SU-DHL-6 (cell line): Measurements from ENCODE around the gene CAPN12.

ENCODE experiments used
- H2AFZ ChIP-seq: fragments of 200-600 bp; sonication (generic); 2 replicates; pipeline ENCODE4 v1.6.1; 2014; ENCODE audit warnings: low read depth, mild to moderate bottlenecking, moderate library complexity, mixed read lengths, antibody characterized with exemption, low read length; ENCODE audit not compliant: severe bottlenecking
- H3F3A ChIP-seq: fragments of 200-600 bp; shearing (Covaris generic); 2 replicates; pipeline ENCODE4 v1.6.0; 2016; ENCODE audit warnings: antibody characterized with exemption, mild to moderate bottlenecking; ENCODE audit not compliant: insufficient read depth
- H3K27ac ChIP-seq: fragments of 200-600 bp; sonication (generic); 2 replicates; pipeline ENCODE4 v1.5.1; 2016; ENCODE audit warnings: low read depth, mild to moderate bottlenecking, low read length, moderate library complexity, mixed read lengths
- H3K27me3 ChIP-seq: fragments of 200-600 bp; sonication (generic), shearing (Covaris generic); 2 replicates; pipeline ENCODE4 v1.6.0; 2014; ENCODE audit warnings: mild to moderate bottlenecking, low read length
- H3K36me3 ChIP-seq: fragments of 200-600 bp; sonication (generic); 2 replicates; pipeline ENCODE4 v1.6.1; 2014; ENCODE audit warnings: mild to moderate bottlenecking, low read length, mixed read lengths
- H3K4me2 ChIP-seq: fragments of 300-600, 200-600 bp; shearing (Covaris generic), sonication (generic); 2 replicates; pipeline ENCODE4 v1.6.0; 2014; ENCODE audit warnings: low read length, low read depth, mild to moderate bottlenecking; ENCODE audit not compliant: poor library complexity, severe bottlenecking
- H3K4me3 ChIP-seq: fragments of 200-600 bp; sonication (generic); 2 replicates; pipeline ENCODE4 v1.5.1; 2014; ENCODE audit warnings: antibody characterized with exemption, low read length, mild to moderate bottlenecking, mixed read lengths; ENCODE audit not compliant: insufficient read depth, poor library complexity, severe bottlenecking
- H3K79me2 ChIP-seq: fragments of 200-600 bp; sonication (generic); 2 replicates; pipeline ENCODE4 v1.6.1; 2014; ENCODE audit warnings: mild to moderate bottlenecking, low read length, moderate library complexity; ENCODE audit not compliant: insufficient read depth
- H3K9ac ChIP-seq: fragments of 200-600 bp; sonication (generic); 2 replicates; pipeline ENCODE4 v1.7.0; 2014; ENCODE audit warnings: mild to moderate bottlenecking, low read length
- H3K9me2 ChIP-seq: fragments of 200-600 bp; sonication (generic); replicated peaks from 2 replicates; pipeline ENCODE4 v1.6.1; 2014; ENCODE audit warnings: low read length; ENCODE audit not compliant: insufficient read depth
- H3K9me3 ChIP-seq: fragments of 200-600 bp; sonication (generic); 2 replicates; pipeline ENCODE4 v1.6.1; 2014; ENCODE audit warnings: low read length, mixed read lengths; ENCODE audit not compliant: insufficient read depth
- H4K20me1 ChIP-seq: fragments of 200-600 bp; sonication (generic); 2 replicates; pipeline ENCODE4 v1.6.1; 2014; ENCODE audit warnings: low read depth, mild to moderate bottlenecking, antibody characterized with exemption, low read length, moderate library complexity, mixed read lengths
- CTCF ChIP-seq: fragments of 200-600 bp; sonication (generic); IDR thresholded peaks from one replicate; pipeline ENCODE4 v1.5.1; 2017; ENCODE audit warnings: antibody characterized with exemption, mild to moderate bottlenecking, low read length, moderate library complexity; ENCODE audit not compliant: insufficient read depth, poor library complexity, severe bottlenecking
- EZH2phosphoT487 ChIP-seq: fragments of 200-600 bp; sonication (generic), shearing (Covaris generic); conservative IDR thresholded peaks from 2 replicates; pipeline ENCODE4 v1.6.1; 2018; ENCODE audit warnings: mild to moderate bottlenecking, antibody characterized with exemption, low read length, moderate library complexity, mixed read lengths

Gene CAPN12

GRCh38 chr19:38700350-38700901 is 43.8 kb downstream of the CAPN12 start:
- Histone ChIP-seq H3K27me3 (no peaks in the 10 kb centered on the region), H3K4me3 (no peak overlapping the region), H3K27ac (no peak overlapping the region), H3F3A (no peaks in the 10 kb centered on the region), H3K9me3 (no peaks in the 10 kb centered on the region), H3K9me2 (no peaks in the 10 kb centered on the region), H3K79me2 (peaks cover 38% of the 10 kb centered on the region), H3K9ac (no peak overlapping the region), H4K20me1 (no peaks in the 10 kb centered on the region), H3K36me3 (no peaks in the 10 kb centered on the region), H3K4me2 (no peak overlapping the region), H2AFZ (no peak overlapping the region)
- no peak for TF ChIP-seq CTCF
- TF ChIP-seq EZH2phosphoT487, result no peak

- Histone ChIP-seq H3F3A (no peaks in the 10 kb centered on the region), H3K9me2 (no peaks in the 10 kb centered on the region), H4K20me1 (no peaks in the 10 kb centered on the region), H3K27ac (no peak overlapping the region), H3K4me3 (no peak overlapping the region), H3K9me3 (no peaks in the 10 kb centered on the region), H3K27me3 (no peaks in the 10 kb centered on the region), H3K36me3 (no peaks in the 10 kb centered on the region), H3K9ac (no peak overlapping the region), H3K4me2 (no peak overlapping the region), H3K79me2 (peaks cover 44% of the 10 kb centered on the region), H2AFZ (no peak overlapping the region)
- TF ChIP-seq CTCF, result no peak
- TF ChIP-seq EZH2phosphoT487, result no peak
These were observed 44.5 kb downstream of the CAPN12 start for GRCh38 chr19:38699647-38700349.

GRCh38 chr19:38699027-38699346 is 45.3 kb downstream of the CAPN12 start:
- H3F3A ChIP-seq, result no peaks in the 10 kb centered on the region
- no peak overlapping the region for H3K4me3 ChIP-seq
- H3K9ac ChIP-seq, result no peak overlapping the region
- H3K27me3 ChIP-seq, result no peaks in the 10 kb centered on the region
- no peak overlapping the region for H2AFZ ChIP-seq
- H3K79me2 ChIP-seq, result peaks cover 52% of the 10 kb centered on the region
- TF ChIP-seq CTCF, result no peak
- TF ChIP-seq EZH2phosphoT487, result no peak
- no peaks in the 10 kb centered on the region for H3K36me3 ChIP-seq
- H3K9me3 ChIP-seq, result no peaks in the 10 kb centered on the region
- H3K27ac ChIP-seq, result no peak overlapping the region
- no peaks in the 10 kb centered on the region for H4K20me1 ChIP-seq
- H3K9me2 ChIP-seq, result no peaks in the 10 kb centered on the region
- H3K4me2 ChIP-seq, result no peak overlapping the region
